H1 (cell line): Measurements from ENCODE around the gene KLHDC8B. TPM values are rescaled to one million over a fixed set of nuclear protein-coding genes. Genes with fewer than 3 reads are reported as not detected.

ENCODE experiments used
- CTCF ChIA-PET: fragments of 300-600 bp; sonication (Branson Sonifier 250); formaldehyde crosslinking; loops from one replicate; lab custom pipeline; 2021; ENCODE audit not compliant: partially characterized antibody; lab: Charles Lee
- POLR2A ChIA-PET: fragments of 300-600 bp; sonication (Branson Sonifier 250); formaldehyde crosslinking; loops from one replicate; lab custom pipeline; 2021; ENCODE audit warnings: inconsistent platforms; ENCODE audit not compliant: partially characterized antibody; lab: Charles Lee
- DNase-seq, 2 experiments: peaks; one replicate each; pipeline versions ENCODE4 v3.0.0 to v3.0.0-alpha.2; 2010 to 2022; ENCODE audit warnings: low spot score in 2 of 2, low read depth in 1 of 2, mixed read lengths in 1 of 2
- FAIRE-seq: peaks from 2 replicates; lab custom pipeline; 2011; peaks lifted over from hg19 to GRCh38; lab: Jason Lieb, UNC
- H2AFZ ChIP-seq: 2 replicates; pipeline ENCODE4 v1.8.1; 2012; ENCODE audit warnings: low read length, inconsistent platforms
- H2AK5ac ChIP-seq: 2 replicates; pipeline ENCODE4 v1.6.1; 2013; ENCODE audit warnings: low read depth, low read length
- H2BK120ac ChIP-seq: replicated peaks from 2 replicates; pipeline ENCODE3; 2013; ENCODE audit warnings: low read depth, low read length, inconsistent platforms
- H2BK12ac ChIP-seq: 2 replicates; pipeline ENCODE4 v1.6.1; 2013; ENCODE audit warnings: low read depth, low read length
- H2BK15ac ChIP-seq: 2 replicates; pipeline ENCODE4 v1.6.1; 2013; ENCODE audit warnings: low read length
- H2BK20ac ChIP-seq: 2 replicates; pipeline ENCODE4 v1.6.1; 2013; ENCODE audit warnings: low read length
- H2BK5ac ChIP-seq: 2 replicates; pipeline ENCODE4 v1.6.1; 2013; ENCODE audit warnings: low read depth, low read length
- H3K14ac ChIP-seq: 2 replicates; pipeline ENCODE4 v1.6.1; 2013; ENCODE audit warnings: inconsistent platforms; ENCODE audit not compliant: insufficient read length
- H3K18ac ChIP-seq: 2 replicates; pipeline ENCODE4 v1.6.1; 2013; ENCODE audit warnings: low read length; ENCODE audit errors: extremely low read depth
- H3K23ac ChIP-seq: 2 replicates; pipeline ENCODE4 v1.6.1; 2013; ENCODE audit warnings: inconsistent platforms; ENCODE audit not compliant: insufficient read length
- H3K23me2 ChIP-seq: 2 replicates; pipeline ENCODE4 v1.6.1; 2013; ENCODE audit warnings: low read depth, low read length
- H3K27ac ChIP-seq: 2 replicates; pipeline ENCODE4 v1.6.1; 2011; ENCODE audit warnings: low read depth, low read length, inconsistent platforms
- H3K27me3 ChIP-seq, 4 experiments: replicated peaks in 1 of 4; 1 replicate in 1 of 4; 2 replicates in 3 of 4; pipeline versions ENCODE4 v1.6.1 to v1.8.1; 2011 to 2013; ENCODE audit warnings: low read length in 3 of 4, mild to moderate bottlenecking in 3 of 4, inconsistent platforms in 2 of 4, mixed read lengths in 2 of 4, moderate library complexity in 1 of 4; ENCODE audit not compliant: control insufficient read depth in 3 of 4, insufficient read depth in 3 of 4; ENCODE audit errors: extremely low read depth in 1 of 4
- H3K36me3 ChIP-seq, 4 experiments: 2 replicates each; pipeline versions ENCODE4 v1.6.1 to v1.8.1; 2011 to 2013; ENCODE audit warnings: mild to moderate bottlenecking in 4 of 4, low read length in 3 of 4, moderate library complexity in 2 of 4, control low read depth in 1 of 4, inconsistent platforms in 1 of 4; ENCODE audit not compliant: insufficient read depth in 4 of 4, control insufficient read depth in 2 of 4
- H3K4ac ChIP-seq: replicated peaks from 2 replicates; pipeline ENCODE3; 2013; ENCODE audit warnings: low read length, low read depth, mixed read lengths, inconsistent platforms; ENCODE audit not compliant: insufficient read length
- H3K4me1 ChIP-seq, 4 experiments: replicated peaks in 1 of 4; 1 replicate in 1 of 4; 2 replicates in 3 of 4; pipeline versions ENCODE4 v1.6.1 to v1.8.1; 2011 to 2013; ENCODE audit warnings: low read length in 3 of 4, inconsistent platforms in 2 of 4, mixed read lengths in 1 of 4; ENCODE audit not compliant: insufficient read depth in 4 of 4, control insufficient read depth in 3 of 4
- H3K4me2 ChIP-seq, 2 experiments: 2 replicates each; pipeline versions ENCODE4 v1.6.1 to v1.8.1; 2011 to 2013; ENCODE audit warnings: low read depth in 2 of 2, low read length in 2 of 2, control low read depth in 1 of 2, inconsistent platforms in 1 of 2, mild to moderate bottlenecking in 1 of 2; ENCODE audit not compliant: insufficient read depth in 1 of 2
- H3K4me3 ChIP-seq, 4 experiments: fragments of 200-600, 300-600 bp in 1 of 4; sonication (generic), shearing (Covaris generic), sonication (Bioruptor Twin) in 1 of 4; 2 replicates each; pipeline versions ENCODE4 v1.5.1 to v1.8.1; 2011 to 2016; ENCODE audit warnings: low read length in 4 of 4, low read depth in 3 of 4, control low read depth in 2 of 4, inconsistent platforms in 2 of 4, mild to moderate bottlenecking in 2 of 4, mixed read lengths in 1 of 4, moderate library complexity in 1 of 4; ENCODE audit not compliant: insufficient read depth in 2 of 4; ENCODE audit errors: extremely low read depth in 1 of 4
- H3K56ac ChIP-seq: replicated peaks from 2 replicates; pipeline ENCODE3; 2013; ENCODE audit warnings: low read depth, mild to moderate bottlenecking, mixed read lengths, low read length, inconsistent platforms; ENCODE audit not compliant: insufficient read length
- H3K79me1 ChIP-seq: 2 replicates; pipeline ENCODE4 v1.6.1; 2013; ENCODE audit warnings: low read depth, low read length, control low read depth
- H3K79me2 ChIP-seq, 2 experiments: 2 replicates each; pipeline versions ENCODE4 v1.6.1 to v1.8.1; 2012 to 2013; ENCODE audit warnings: low read length in 2 of 2, mild to moderate bottlenecking in 2 of 2, inconsistent platforms in 1 of 2; ENCODE audit not compliant: insufficient read depth in 2 of 2, control insufficient read depth in 1 of 2
- H3K9ac ChIP-seq, 4 experiments: replicated peaks in 1 of 4; 1 replicate in 1 of 4; 2 replicates in 3 of 4; pipeline versions ENCODE4 v1.6.1 to v1.8.1; 2011 to 2013; ENCODE audit warnings: low read depth in 3 of 4, low read length in 3 of 4, control low read depth in 2 of 4, mild to moderate bottlenecking in 2 of 4, moderate library complexity in 2 of 4, inconsistent platforms in 1 of 4; ENCODE audit errors: extremely low read depth in 1 of 4
- H3K9me3 ChIP-seq, 2 experiments: 2 replicates each; pipeline versions ENCODE4 v1.6.1 to v1.8.1; 2012 to 2013; ENCODE audit warnings: mild to moderate bottlenecking in 2 of 2, moderate library complexity in 2 of 2, control low read depth in 1 of 2, inconsistent platforms in 1 of 2, low read depth in 1 of 2, low read length in 1 of 2, mixed read lengths in 1 of 2; ENCODE audit not compliant: insufficient read depth in 2 of 2
- H4K20me1 ChIP-seq, 2 experiments: replicated peaks in 1 of 2; 2 replicates each; pipeline versions ENCODE3 to v1.8.1; 2011 to 2013; ENCODE audit warnings: inconsistent platforms in 2 of 2, low read length in 2 of 2, mild to moderate bottlenecking in 1 of 2; ENCODE audit not compliant: insufficient read depth in 2 of 2, control insufficient read depth in 1 of 2
- H4K5ac ChIP-seq: 2 replicates; pipeline ENCODE4 v1.6.1; 2013; ENCODE audit warnings: low read length, low read depth, mixed read lengths, inconsistent platforms; ENCODE audit not compliant: insufficient read length
- H4K8ac ChIP-seq: 2 replicates; pipeline ENCODE4 v1.8.0; 2013; ENCODE audit warnings: mild to moderate bottlenecking, moderate library complexity, low read length, inconsistent platforms; ENCODE audit not compliant: insufficient read depth; ENCODE audit errors: extremely low read depth
- H4K91ac ChIP-seq: replicated peaks from 2 replicates; pipeline ENCODE3; 2013; ENCODE audit warnings: low read length, mixed read lengths, inconsistent platforms; ENCODE audit not compliant: insufficient read length
- ASH2L ChIP-seq: fragments of 200-600, 300-600 bp; sonication (generic); IDR thresholded peaks from one replicate; pipeline ENCODE4 v1.7.1; 2017; ENCODE audit warnings: low read length
- PHF8 ChIP-seq: fragments of 200-600 bp; sonication (generic); conservative IDR thresholded peaks from 2 replicates; pipeline ENCODE4 v1.7.1; 2012; ENCODE audit warnings: low read depth, mild to moderate bottlenecking, inconsistent platforms, low read length, moderate library complexity
- WGBS, 2 experiments: shearing (Covaris generic) in 1 of 2; methylation state at CpG; one replicate each; pipeline versions ENCODE4 v1.1.6 to v1.1.7; 2013 to 2015; ENCODE audit warnings: low lambda C conversion rate in 2 of 2, mixed read lengths in 2 of 2, inconsistent platforms in 1 of 2, low coverage in 1 of 2, missing lambda C conversion rate in 1 of 2; ENCODE audit not compliant: insufficient replicate concordance in 2 of 2, insufficient coverage in 1 of 2, insufficient read length in 1 of 2; ENCODE audit errors: extremely low coverage in 1 of 2, missing lambda C conversion rate in 1 of 2; 5-methylcytosine and 5-hydroxymethylcytosine counted together
- polyA plus RNA-seq, 7 experiments: library from polyadenylated mRNA; depleted of rRNA in 3 of 7; stranded (reverse) in 5 of 7; unstranded in 2 of 7; fragments of >200 nt in 5 of 7; fragments of 200-250 nt in 2 of 7; gene quantifications; 1 replicate in 5 of 7; 2 replicates in 1 of 7; 4 replicates in 1 of 7; pipeline versions ENCODE4 v1.2.1 to v1.2.3, GENCODE V29; 2011 to 2013; ENCODE audit warnings: missing spikeins in 2 of 7, mixed read lengths in 2 of 7
- total RNA-seq: library from RNA; stranded (reverse); fragmentation: NEBNext Ultra II Directional; extraction: Animal tissue kit (Norgen Biotek cat#: 25700); gene quantifications from 2 replicates; pipeline ENCODE4 v1.2.1, GENCODE V29; 2021

KLHDC8B gene
- total and polyA plus RNA-seq, 2 of the 8 experiments (the other 6 are each of a cell fraction or from before 2014, with no cell fraction given): 15.8 to 21.3 TPM

GRCh38 chr3:49164983-49165720, 6.2 kb upstream of the KLHDC8B start:
- Histone ChIP-seq H4K91ac (no peak overlapping the region), H3K4me3 (peak overlapping the region; percentile 86 to 100 (median 94)), H2BK20ac (no peak overlapping the region), H3K23me2 (peaks cover 9% of the 10 kb centered on the region), H4K8ac (no peak overlapping the region; the same call in 1 of the 2 replicates), H3K27ac (peak overlapping the region; percentile 71; the same call in 1 of the 2 replicates), H3K23ac (no peak overlapping the region), H2BK12ac (no peak overlapping the region), H3K79me2 (peaks cover 9 to 25% of the 10 kb centered on the region in 2 experiments; a peak in 3 of 4 replicates), H2BK5ac (no peak overlapping the region; the same call in 1 of the 2 replicates), H3K36me3 (peaks cover 5 to 20% (median 12%) of the 10 kb centered on the region in 4 experiments), H4K5ac (no peak overlapping the region), H3K18ac (0 out of 2 replicates have a peak overlapping the region, but pooled peaks have one; percentile 57), H3K56ac (no peak overlapping the region), H2BK120ac (no peak overlapping the region), H3K27me3 (peaks cover 0 to 3% (median 0%) of the 10 kb centered on the region in 4 experiments; a peak in 1 of 7 replicates), H4K20me1 (peaks cover 3 to 10% of the 10 kb centered on the region in 2 experiments), H2AFZ (no peak overlapping the region), H3K9ac (peak overlapping the region; percentile 75 to 89 (median 80)), H3K4ac (peak overlapping the region; percentile 98), H3K79me1 (peaks cover 23% of the 10 kb centered on the region), H3K9me3 (no peaks in the 10 kb centered on the region), H3K4me2 (peak overlapping the region; percentile 81 to 99), H3K4me1 (peaks cover 0 to 11% (median 4%) of the 10 kb centered on the region in 4 experiments; a peak in 4 of 7 replicates), H2AK5ac (0 out of 2 replicates have a peak overlapping the region, but pooled peaks have one; percentile 58), H3K14ac (no peak overlapping the region), H2BK15ac (no peak overlapping the region)
- ChIA-PET CTCF (interaction anchor here (1.1 to 1.7 kb wide), 3 partner anchors 33 to 294 kb away, joined by 3 to 5 read pairs (median 4); partner anchors contain the start of gene LAMB2), POLR2A (interaction anchor here (0.8 to 4.3 kb wide), 7 partner anchors 8 to 114 kb away, joined by 3 to 15 read pairs (median 5); partner anchors contain the start of gene USP19)
- no peak for FAIRE-seq
- 42% methylated on average over 6 of the region's 6 CpGs; no CpG with 5 or more reads in 1 of the 2 experiments for WGBS, 2 experiments
- TF ChIP-seq PHF8 (0 out of 2 replicates have a peak, but pooled peaks have one; percentile 4), ASH2L (no peak)
- no peak for DNase-seq
